Osteocyte (in vitro differentiated cells): ENCODE measurements around the gene CPA2. TPM values are rescaled to one million over a fixed set of nuclear protein-coding genes. Genes with fewer than 3 reads are reported as not detected.

Experiments
- DNase-seq: peaks from one replicate; pipeline ENCODE4 v3.0.0; 2021; ENCODE audit warnings: mixed read lengths; ENCODE audit not compliant: unreplicated experiment; ENCODE audit errors: extremely low spot score
- H3K27ac Mint-ChIP-seq: one replicate; pipeline ENCODE4 v1.8.0; 2021; ENCODE audit warnings: mild to moderate bottlenecking, mixed read lengths; ENCODE audit not compliant: unreplicated experiment
- H3K27me3 Mint-ChIP-seq: one replicate; pipeline ENCODE4 v1.8.0; 2021; ENCODE audit warnings: mixed read lengths; ENCODE audit not compliant: unreplicated experiment
- H3K36me3 Mint-ChIP-seq: one replicate; pipeline ENCODE4 v1.8.0; 2021; ENCODE audit warnings: mixed read lengths; ENCODE audit not compliant: unreplicated experiment
- H3K4me1 Mint-ChIP-seq: one replicate; pipeline ENCODE4 v1.8.0; 2021; ENCODE audit warnings: mixed read lengths; ENCODE audit not compliant: unreplicated experiment
- H3K4me3 Mint-ChIP-seq: one replicate; pipeline ENCODE4 v1.8.0; 2021; ENCODE audit warnings: mild to moderate bottlenecking, moderate library complexity, mixed read lengths; ENCODE audit not compliant: unreplicated experiment
- H3K9me3 Mint-ChIP-seq: one replicate; pipeline ENCODE4 v1.8.0; 2021; ENCODE audit warnings: mixed read lengths; ENCODE audit not compliant: unreplicated experiment
- total RNA-seq: library from RNA; stranded (reverse); gene quantifications from 2 replicates; pipeline ENCODE4 v1.2.1, GENCODE V29; 2021
- TF ChIP-seq, protein P1 (sequence below): fragments of 200-600 bp; sonication (generic); IDR thresholded peaks from 2 replicates; pipeline ENCODE4 v1.5.0; 2021; ENCODE audit warnings: antibody characterized with exemption, mild to moderate bottlenecking, moderate library complexity

The CPA2 gene
- total RNA-seq, 1 donor from 2014 or later, result not detected

DNA sequence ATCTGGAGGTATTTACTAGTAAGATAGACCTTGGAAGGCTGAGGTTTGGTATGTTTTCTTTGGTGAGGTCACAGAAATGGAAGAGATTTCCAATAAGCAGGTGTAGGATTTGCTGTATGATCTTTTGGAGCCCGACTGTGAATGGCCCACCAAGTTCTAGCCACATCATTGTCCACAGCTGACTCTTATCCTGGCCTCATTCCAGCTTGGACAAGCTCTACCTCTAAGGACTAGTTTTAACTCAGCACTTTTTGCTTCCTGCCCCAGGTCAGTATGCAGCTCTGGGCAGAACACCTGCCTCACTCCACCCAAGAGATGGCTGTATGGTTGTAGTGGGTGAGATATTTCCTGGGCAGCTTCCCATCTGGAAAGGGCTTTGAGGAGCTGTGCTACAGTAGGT is 20.2 kb downstream of the CPA2 start:
- Mint-ChIP-seq H3K9me3 (peaks cover 6% of the 10 kb centered on the region), H3K27me3 (no peaks in the 10 kb centered on the region), H3K36me3 (no peaks in the 10 kb centered on the region), H3K27ac (no peak overlapping the region), H3K4me1 (peaks cover 21% of the 10 kb centered on the region), H3K4me3 (no peak overlapping the region)
- TF ChIP-seq, protein P1, sequence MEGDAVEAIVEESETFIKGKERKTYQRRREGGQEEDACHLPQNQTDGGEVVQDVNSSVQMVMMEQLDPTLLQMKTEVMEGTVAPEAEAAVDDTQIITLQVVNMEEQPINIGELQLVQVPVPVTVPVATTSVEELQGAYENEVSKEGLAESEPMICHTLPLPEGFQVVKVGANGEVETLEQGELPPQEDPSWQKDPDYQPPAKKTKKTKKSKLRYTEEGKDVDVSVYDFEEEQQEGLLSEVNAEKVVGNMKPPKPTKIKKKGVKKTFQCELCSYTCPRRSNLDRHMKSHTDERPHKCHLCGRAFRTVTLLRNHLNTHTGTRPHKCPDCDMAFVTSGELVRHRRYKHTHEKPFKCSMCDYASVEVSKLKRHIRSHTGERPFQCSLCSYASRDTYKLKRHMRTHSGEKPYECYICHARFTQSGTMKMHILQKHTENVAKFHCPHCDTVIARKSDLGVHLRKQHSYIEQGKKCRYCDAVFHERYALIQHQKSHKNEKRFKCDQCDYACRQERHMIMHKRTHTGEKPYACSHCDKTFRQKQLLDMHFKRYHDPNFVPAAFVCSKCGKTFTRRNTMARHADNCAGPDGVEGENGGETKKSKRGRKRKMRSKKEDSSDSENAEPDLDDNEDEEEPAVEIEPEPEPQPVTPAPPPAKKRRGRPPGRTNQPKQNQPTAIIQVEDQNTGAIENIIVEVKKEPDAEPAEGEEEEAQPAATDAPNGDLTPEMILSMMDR, result no peak
- DNase-seq, result no peak

GRCh38 chr7:130288168-130288567 is 21.5 kb downstream of the CPA2 start:
- no peak overlapping the region for H3K4me3 Mint-ChIP-seq
- H3K36me3 Mint-ChIP-seq, result no peaks in the 10 kb centered on the region
- peaks cover 32% of the 10 kb centered on the region for H3K4me1 Mint-ChIP-seq
- no peaks in the 10 kb centered on the region for H3K27me3 Mint-ChIP-seq
- TF ChIP-seq, protein P1, result no peak
- H3K9me3 Mint-ChIP-seq, result peaks cover 6% of the 10 kb centered on the region
- H3K27ac Mint-ChIP-seq, result no peak overlapping the region
- no peak for DNase-seq

- no peak for DNase-seq
- no peaks in the 10 kb centered on the region for H3K36me3 Mint-ChIP-seq
- H3K4me1 Mint-ChIP-seq, result peaks cover 38% of the 10 kb centered on the region
- no peak overlapping the region for H3K27ac Mint-ChIP-seq
- TF ChIP-seq, protein P1, result no peak
- H3K4me3 Mint-ChIP-seq, result no peak overlapping the region
- no peaks in the 10 kb centered on the region for H3K27me3 Mint-ChIP-seq
- peaks cover 6% of the 10 kb centered on the region for H3K9me3 Mint-ChIP-seq
Observed at GRCh38 chr7:130288829-130289228, 22.2 kb downstream of the CPA2 start.

DNA sequence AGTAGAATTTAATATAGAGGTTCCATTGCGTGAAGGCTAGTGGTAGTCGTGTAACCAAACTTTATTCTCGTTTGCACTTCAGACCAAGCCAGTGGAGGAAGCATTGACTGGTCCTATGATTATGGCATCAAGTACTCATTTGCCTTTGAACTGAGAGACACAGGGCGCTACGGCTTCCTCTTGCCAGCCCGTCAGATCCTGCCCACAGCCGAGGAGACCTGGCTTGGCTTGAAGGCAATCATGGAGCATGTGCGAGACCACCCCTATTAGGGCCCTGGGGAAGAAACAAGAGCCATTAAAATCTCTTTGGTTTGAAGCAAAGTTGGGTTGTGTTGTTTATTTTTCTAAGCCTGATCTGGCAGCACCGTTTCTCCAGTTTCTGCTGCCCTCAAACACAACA is 22.8 kb downstream of the CPA2 start:
- Mint-ChIP-seq H3K27me3 (no peaks in the 10 kb centered on the region), H3K36me3 (no peaks in the 10 kb centered on the region), H3K4me3 (no peak overlapping the region), H3K4me1 (peaks cover 44% of the 10 kb centered on the region), H3K9me3 (peaks cover 6% of the 10 kb centered on the region), H3K27ac (no peak overlapping the region)
- DNase-seq, result no peak
- TF ChIP-seq, protein P1, result no peak

DNA sequence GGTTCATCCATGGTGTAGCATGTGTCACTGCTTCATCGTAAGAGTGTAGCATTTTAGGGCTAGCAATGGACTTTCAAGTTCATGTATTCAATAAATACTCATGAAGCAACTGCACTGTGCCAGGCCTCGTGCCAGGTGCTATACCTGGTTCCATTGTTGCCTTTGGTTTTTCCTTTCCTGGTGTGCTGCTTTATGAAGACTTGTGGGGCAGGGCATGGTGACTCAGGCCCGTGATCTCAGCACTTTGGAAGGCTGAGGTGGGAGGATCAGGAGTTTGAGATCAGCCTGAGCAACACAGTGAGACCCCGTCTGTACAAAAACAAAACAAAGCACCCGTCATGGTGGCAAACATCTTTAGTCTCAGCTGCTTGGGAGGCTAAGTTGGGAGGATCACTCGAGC is 24.1 kb downstream of the CPA2 start:
- peaks cover 4% of the 10 kb centered on the region for H3K36me3 Mint-ChIP-seq
- DNase-seq, result no peak
- no peak overlapping the region for H3K27ac Mint-ChIP-seq
- H3K27me3 Mint-ChIP-seq, result no peaks in the 10 kb centered on the region
- TF ChIP-seq, protein P1, result no peak
- H3K4me1 Mint-ChIP-seq, result peaks cover 51% of the 10 kb centered on the region
- peaks cover 6% of the 10 kb centered on the region for H3K9me3 Mint-ChIP-seq
- no peak overlapping the region for H3K4me3 Mint-ChIP-seq
